NCI-H2196 (cell line): ENCODE data around the gene VPS35L.

Experiments used
- DNase-seq: peaks from one replicate; lab custom pipeline; 2025; ENCODE audit not compliant: unreplicated experiment; lab: John Stamatoyannopoulos, UW

Gene VPS35L

DNA sequence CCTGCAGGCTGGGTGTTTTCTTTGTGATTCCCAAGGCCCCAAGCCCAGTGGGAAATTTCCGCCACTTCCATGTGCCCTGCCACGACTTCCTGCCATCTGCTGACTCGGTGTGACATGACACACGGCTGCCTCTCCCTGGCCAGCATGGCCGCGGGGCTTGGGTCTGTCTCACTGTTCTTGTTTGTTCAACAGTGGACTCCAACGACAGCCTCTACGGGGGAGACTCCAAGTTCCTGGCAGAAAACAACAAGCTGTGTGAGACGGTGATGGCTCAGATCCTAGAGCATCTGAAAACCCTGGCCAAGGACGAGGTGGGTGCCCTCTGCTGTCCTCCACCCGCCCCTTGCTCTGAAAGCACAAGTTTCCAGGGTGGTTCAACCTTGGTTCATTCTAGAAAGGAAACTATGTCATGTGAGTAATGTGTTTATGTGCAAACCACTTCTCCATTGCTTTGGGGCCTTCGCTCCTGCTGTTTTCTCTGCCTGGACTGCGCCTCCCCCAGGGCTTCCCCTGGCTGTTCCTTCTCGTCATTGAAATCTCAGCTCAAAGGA lies 135.7 kb downstream of the VPS35L start:
- no peak for DNase-seq

- no peak for DNase-seq
These were observed 139.5 kb downstream of the VPS35L start for GRCh38 chr16:19694989-19695388.

DNA sequence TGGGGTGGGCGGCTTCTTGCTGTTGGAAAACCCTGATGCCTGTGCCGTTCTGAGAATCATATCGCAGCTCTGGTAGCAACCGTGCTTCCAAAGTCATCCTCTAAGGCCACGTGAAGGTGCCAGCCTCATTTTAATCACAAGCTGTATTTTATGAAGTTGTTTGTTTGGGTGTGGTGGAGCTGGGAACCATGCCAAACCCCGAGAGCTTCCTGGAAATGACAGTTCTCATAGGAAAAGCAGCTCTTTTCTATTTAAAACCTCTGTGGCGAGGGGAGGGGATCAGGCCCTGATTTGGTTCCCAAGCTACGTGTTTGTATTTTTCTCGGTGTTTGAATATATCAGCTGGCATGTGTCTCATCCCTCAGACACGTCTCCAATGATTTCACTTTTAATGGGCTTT lies 140.8 kb downstream of the VPS35L start:
- peak; percentile 81 for DNase-seq

DNA sequence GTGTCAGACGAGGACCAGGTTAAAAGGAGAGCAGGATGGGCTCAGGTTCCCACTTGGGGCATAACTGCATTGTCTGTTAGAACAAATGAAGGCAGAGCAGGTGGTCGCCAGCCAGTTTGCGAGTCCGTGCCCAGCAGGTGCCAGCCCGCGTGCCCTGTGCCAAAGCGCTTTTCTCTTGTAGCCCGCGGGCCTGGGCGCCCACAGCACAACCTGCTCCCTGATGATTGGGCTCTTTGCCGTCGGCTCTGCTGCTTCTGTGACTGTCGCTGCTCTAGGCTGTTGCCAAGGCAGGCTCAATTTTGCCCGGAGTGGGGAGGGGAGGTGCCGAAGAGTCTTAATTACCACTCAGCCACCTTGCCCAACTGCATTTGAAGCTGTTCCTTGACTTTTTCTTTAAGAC lies 141.5 kb downstream of the VPS35L start:
- peak; percentile 64 for DNase-seq

- DNase-seq, result peak; percentile 17
These were observed 142.3 kb downstream of the VPS35L start for GRCh38 chr16:19697756-19698318.

DNA sequence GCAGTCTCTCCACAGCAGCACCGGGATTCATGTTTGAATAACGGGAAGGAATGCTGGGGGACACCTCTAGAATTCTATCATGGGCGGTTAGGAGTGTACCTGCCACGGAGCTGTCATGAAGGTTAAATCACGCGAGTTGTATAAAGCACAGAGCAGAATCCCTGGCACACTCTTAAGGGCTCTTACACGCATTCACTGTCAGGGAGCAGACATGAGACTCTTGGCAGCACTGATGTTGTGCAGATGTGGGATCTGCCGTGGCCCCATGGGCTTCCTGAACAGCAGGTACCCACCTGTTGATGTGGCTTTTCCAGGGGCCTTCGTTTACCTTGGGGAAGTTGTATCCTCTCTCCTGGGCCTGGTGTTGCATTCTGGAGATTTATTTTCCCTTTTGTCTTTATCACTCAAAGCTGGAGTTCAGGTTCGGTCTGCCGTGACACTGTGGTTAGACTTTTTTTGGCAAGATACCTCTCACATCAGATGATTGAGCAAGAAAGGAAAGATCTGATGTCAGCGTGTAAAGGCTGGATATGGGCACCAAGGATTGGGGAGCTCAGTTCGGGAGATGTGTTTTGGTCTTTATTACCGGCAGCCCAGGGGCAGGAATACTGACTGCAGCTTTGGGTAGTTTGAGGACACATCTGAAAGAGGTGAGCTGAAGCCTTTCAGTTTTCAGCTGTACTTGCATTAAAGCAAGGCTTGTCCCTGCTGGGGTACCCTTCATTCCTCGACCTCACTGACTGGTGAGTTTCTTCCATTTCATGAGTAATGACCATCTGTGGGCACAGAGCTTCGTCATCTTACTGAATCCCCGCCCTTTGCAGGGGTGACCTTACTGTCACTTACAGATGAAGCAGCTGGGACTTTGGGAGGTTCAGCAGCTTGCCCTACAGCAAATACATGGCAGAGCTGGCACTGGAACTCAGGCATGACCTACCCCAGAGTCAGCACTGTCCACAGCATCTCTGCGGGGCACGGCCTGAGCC lies 143.3 kb downstream of the VPS35L start:
- peak; percentile 30 for DNase-seq

GRCh38 chr16:19699472-19699871 lies 144.0 kb downstream of the VPS35L start:
- no peak for DNase-seq

GRCh38 chr16:19700319-19700781 lies 144.8 kb downstream of the VPS35L start:
- DNase-seq, result peak; percentile 35

DNA sequence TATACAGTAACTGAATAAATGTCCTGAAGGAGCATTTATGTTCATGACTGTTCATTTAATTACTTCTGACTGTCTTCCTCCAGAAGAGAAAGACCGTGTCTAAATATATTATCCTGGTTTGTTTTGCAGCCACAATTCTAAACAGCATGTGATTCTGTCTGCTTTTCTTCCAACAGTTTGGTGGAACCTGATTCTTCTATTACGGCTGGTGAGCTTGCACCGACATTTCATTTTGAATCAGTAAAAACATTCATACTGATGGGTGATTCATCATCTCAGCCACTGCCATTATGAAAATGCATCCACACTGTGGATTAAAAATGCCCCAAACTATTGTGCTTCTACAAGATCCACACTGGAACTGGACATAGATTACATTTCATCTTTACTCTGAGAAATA lies 145.6 kb downstream of the VPS35L start:
- DNase-seq, result no peak

GRCh38 chr16:19703172-19703889 lies 147.8 kb downstream of the VPS35L start:
- no peak for DNase-seq

GRCh38 chr16:19704321-19705145 lies 149.0 kb downstream of the VPS35L start:
- DNase-seq, result no peak

- DNase-seq, result no peak
These were observed 149.6 kb downstream of the VPS35L start for GRCh38 chr16:19705146-19705501.

GRCh38 chr16:19705843-19706242 lies 150.3 kb downstream of the VPS35L start:
- no peak for DNase-seq

DNA sequence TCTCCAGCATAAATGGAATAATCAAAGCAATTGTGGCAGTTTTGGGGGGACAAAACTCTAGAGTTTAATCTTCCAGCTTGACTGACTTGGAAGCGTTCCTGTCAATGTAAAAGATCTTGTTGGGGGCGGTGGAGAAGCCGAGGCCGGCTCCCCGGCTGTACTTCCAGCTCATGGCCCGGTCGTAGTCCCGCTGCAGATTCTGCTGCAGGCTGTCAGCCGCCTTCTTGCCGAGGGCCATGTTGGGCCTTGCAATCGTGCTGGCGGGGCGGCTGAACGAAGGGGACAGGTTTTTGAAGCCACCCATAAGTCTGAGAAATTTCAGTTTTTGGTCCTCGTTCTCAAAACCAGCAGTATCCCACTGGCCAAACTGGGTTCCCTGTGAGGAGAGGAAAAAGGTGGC lies 151.3 kb downstream of the VPS35L start:
- no peak for DNase-seq

GRCh38 chr16:19707569-19708295 lies 152.2 kb downstream of the VPS35L start:
- no peak for DNase-seq

DNA sequence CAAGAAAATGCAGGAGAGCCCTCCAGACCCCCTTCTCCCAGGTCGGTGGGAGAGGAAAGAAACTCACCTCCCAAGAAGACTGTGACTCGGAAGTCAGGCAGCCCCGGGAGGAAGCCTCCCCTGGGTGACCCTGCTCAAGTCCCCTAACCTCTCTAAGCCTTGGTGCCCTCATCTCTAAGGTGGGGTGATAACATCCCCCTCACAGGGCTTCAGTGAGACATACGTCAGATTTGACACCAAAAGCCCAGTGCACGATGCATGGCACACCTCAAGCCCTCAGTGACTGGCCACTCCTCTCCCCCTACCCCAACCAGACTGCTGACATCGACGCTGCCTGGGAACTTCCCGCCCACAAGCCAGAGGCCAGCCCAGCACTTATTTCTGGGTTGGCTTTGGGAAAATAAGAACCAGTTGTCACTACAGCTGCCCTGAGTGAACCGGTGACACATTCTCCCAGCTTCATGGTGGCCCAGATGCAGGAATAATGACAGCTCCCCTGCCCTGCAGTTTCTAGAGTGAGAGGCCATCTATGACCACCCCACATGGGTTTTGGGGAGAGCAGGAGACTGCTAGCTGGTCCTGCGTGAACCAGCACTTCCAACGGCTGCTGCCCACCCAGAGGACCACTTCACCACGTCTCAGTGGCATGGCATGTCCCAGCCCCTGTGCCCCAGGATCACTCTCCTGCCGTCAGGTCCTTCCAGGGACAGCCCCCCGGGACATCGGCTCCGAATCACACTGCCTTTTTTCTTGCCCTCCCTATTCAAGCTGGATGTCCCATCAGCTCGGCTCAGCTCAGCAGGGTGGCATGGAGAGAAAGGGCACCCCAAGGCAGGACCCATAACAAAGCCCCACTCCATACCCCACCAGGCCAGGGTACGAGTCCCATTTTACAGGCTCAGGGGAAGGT lies 153.0 kb downstream of the VPS35L start:
- DNase-seq, result no peak

DNA sequence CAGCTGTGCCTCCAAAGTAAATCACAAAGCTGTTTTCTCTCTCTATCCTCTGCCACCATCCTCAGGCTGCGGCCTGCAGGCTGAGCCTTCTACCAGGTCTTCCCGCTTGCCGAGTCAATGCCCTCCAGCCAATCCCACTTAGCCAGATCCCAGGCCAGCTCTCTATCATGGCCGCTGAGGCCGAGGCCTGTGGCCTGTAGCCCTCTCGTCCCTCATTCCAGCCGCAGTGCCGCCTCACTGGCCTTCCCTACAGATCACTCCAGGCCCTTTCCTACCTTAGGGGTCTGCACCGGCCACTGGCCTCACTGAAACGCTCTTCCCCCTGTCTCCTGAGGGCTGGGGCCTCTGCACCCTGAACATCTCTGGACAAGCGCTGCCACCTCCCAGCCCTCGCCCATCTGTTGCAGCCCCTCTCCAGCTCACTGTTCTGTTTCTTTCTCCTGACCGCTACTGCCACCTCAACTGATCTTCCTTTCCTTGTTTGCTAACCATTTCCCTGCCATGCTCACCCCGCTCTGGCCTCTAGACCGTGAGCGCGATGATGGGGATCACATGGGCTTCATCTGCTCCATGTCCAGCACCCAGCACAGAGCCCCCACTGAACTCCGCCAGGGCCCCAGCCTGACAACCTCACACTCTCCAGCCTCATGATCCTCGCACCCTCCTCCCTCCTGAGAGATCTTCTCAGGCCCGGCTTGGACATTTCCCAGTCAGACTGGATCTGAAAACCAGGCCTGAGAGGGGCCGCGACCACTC lies 154.1 kb downstream of the VPS35L start:
- DNase-seq, result no peak
